H9 (cell line): ENCODE measurements around the gene SLC25A11. TPM values are rescaled to one million over a fixed set of nuclear protein-coding genes. Genes with fewer than 3 reads are reported as not detected.

Experiments
- DNase-seq: peaks from one replicate; pipeline ENCODE4 v3.0.0-alpha.2; 2017
- H2AFZ ChIP-seq: one replicate; pipeline ENCODE4 v1.6.1; 2013; ENCODE audit warnings: mild to moderate bottlenecking, low read length, control low read depth, moderate library complexity
- H2AK5ac ChIP-seq: 2 replicates; pipeline ENCODE4 v1.6.1; 2013; ENCODE audit warnings: low read length, control low read depth, mixed read lengths; ENCODE audit not compliant: insufficient read length
- H2BK120ac ChIP-seq: one replicate; pipeline ENCODE4 v1.6.1; 2013; ENCODE audit warnings: low read depth, mild to moderate bottlenecking, low read length, control low read depth, inconsistent platforms; ENCODE audit not compliant: poor library complexity, severe bottlenecking
- H2BK12ac ChIP-seq: 2 replicates; pipeline ENCODE4 v1.6.1; 2013; ENCODE audit warnings: low read length, control low read depth, mixed read lengths, low read depth; ENCODE audit not compliant: insufficient read length
- H2BK15ac ChIP-seq: 2 replicates; pipeline ENCODE4 v1.6.1; 2013; ENCODE audit warnings: low read depth, low read length, control low read depth
- H2BK20ac ChIP-seq: one replicate; pipeline ENCODE4 v1.6.1; 2013; ENCODE audit warnings: low read depth, mild to moderate bottlenecking, low read length, control low read depth, inconsistent platforms; ENCODE audit not compliant: poor library complexity, severe bottlenecking
- H2BK5ac ChIP-seq: 2 replicates; pipeline ENCODE4 v1.6.1; 2013; ENCODE audit warnings: low read length, control low read depth, mixed read lengths; ENCODE audit not compliant: insufficient read length
- H3K14ac ChIP-seq: 2 replicates; pipeline ENCODE4 v1.6.1; 2013; ENCODE audit warnings: low read length, control low read depth; ENCODE audit not compliant: insufficient read depth
- H3K18ac ChIP-seq: 2 replicates; pipeline ENCODE4 v1.6.1; 2013; ENCODE audit warnings: low read depth, mild to moderate bottlenecking, mixed read lengths, low read length, control low read depth; ENCODE audit not compliant: insufficient read length
- H3K23ac ChIP-seq: 2 replicates; pipeline ENCODE4 v1.6.1; 2013; ENCODE audit warnings: low read length, control low read depth, mixed read lengths, low read depth; ENCODE audit not compliant: insufficient read length
- H3K23me2 ChIP-seq: 2 replicates; pipeline ENCODE4 v1.6.1; 2013; ENCODE audit warnings: low read depth, mild to moderate bottlenecking, mixed read lengths, low read length, control low read depth; ENCODE audit not compliant: insufficient read length, poor library complexity, severe bottlenecking
- H3K27ac ChIP-seq: 2 replicates; pipeline ENCODE4 v1.5.1; 2013; ENCODE audit warnings: low read length, control low read depth, mixed read lengths, low read depth; ENCODE audit not compliant: insufficient read length
- H3K27me3 ChIP-seq: 2 replicates; pipeline ENCODE4 v1.6.1; 2013; ENCODE audit warnings: low read length, control low read depth, inconsistent platforms; ENCODE audit not compliant: insufficient read depth
- H3K4ac ChIP-seq: 2 replicates; pipeline ENCODE4 v1.6.1; 2013; ENCODE audit warnings: low read depth, mild to moderate bottlenecking, control low read depth, inconsistent platforms, low read length, moderate library complexity
- H3K4me1 ChIP-seq: 2 replicates; pipeline ENCODE4 v1.6.1; 2013; ENCODE audit warnings: low read length, control low read depth, inconsistent platforms; ENCODE audit not compliant: insufficient read depth
- H3K4me2 ChIP-seq: 2 replicates; pipeline ENCODE4 v1.6.1; 2013; ENCODE audit warnings: low read length, control low read depth, mixed read lengths; ENCODE audit not compliant: insufficient read length, insufficient read depth
- H3K56ac ChIP-seq: 2 replicates; pipeline ENCODE4 v1.6.1; 2013; ENCODE audit warnings: low read depth, mild to moderate bottlenecking, mixed read lengths, low read length, control low read depth; ENCODE audit not compliant: insufficient read length
- H3K79me1 ChIP-seq: 2 replicates; pipeline ENCODE4 v1.6.1; 2013; ENCODE audit warnings: low read depth, mild to moderate bottlenecking, moderate library complexity, low read length, control low read depth, inconsistent platforms; ENCODE audit not compliant: insufficient read depth, poor library complexity, severe bottlenecking
- H3K79me2 ChIP-seq: 2 replicates; pipeline ENCODE4 v1.6.1; 2013; ENCODE audit warnings: low read length, control low read depth, inconsistent platforms; ENCODE audit not compliant: insufficient read depth
- H3K9ac ChIP-seq: 2 replicates; pipeline ENCODE4 v1.6.1; 2013; ENCODE audit warnings: low read length, control low read depth, mixed read lengths; ENCODE audit not compliant: insufficient read length; ENCODE audit errors: extremely low read depth
- H3K9me3 ChIP-seq: one replicate; pipeline ENCODE4 v1.6.1; 2013; ENCODE audit warnings: low read depth, low read length, inconsistent platforms; ENCODE audit not compliant: control insufficient read depth
- H3T11ph ChIP-seq: one replicate; pipeline ENCODE4 v1.6.1; 2013; ENCODE audit warnings: mild to moderate bottlenecking, low read length, control low read depth, inconsistent platforms
- H4K20me1 ChIP-seq: one replicate; pipeline ENCODE4 v1.6.1; 2013; ENCODE audit not compliant: control insufficient read depth, insufficient read length, insufficient read depth
- H4K5ac ChIP-seq: 2 replicates; pipeline ENCODE4 v1.6.1; 2013; ENCODE audit warnings: low read depth, mild to moderate bottlenecking, mixed read lengths, low read length, control low read depth; ENCODE audit not compliant: insufficient read length
- H4K8ac ChIP-seq: replicated peaks from 2 replicates; pipeline ENCODE4 v1.6.1; 2013; ENCODE audit warnings: low read length, control low read depth, mixed read lengths, low read depth; ENCODE audit not compliant: insufficient read length
- H4K91ac ChIP-seq: 2 replicates; pipeline ENCODE4 v1.6.1; 2013; ENCODE audit warnings: low read depth, mild to moderate bottlenecking, moderate library complexity, mixed read lengths, low read length, control low read depth; ENCODE audit not compliant: insufficient read length
- H3K27ac Mint-ChIP-seq, 3 experiments: 2 replicates in 2 of 3; 3 replicates in 1 of 3; pipeline ENCODE4 v1.8.0; 2020 to 2021; ENCODE audit warnings: mixed read lengths in 3 of 3, mild to moderate bottlenecking in 1 of 3, moderate library complexity in 1 of 3
- H3K27me3 Mint-ChIP-seq: 2 replicates; pipeline ENCODE4 v1.8.0; 2021; ENCODE audit warnings: low read depth, mild to moderate bottlenecking, moderate library complexity, mixed read lengths
- H3K36me3 Mint-ChIP-seq, 3 experiments: 2 replicates in 2 of 3; 3 replicates in 1 of 3; pipeline ENCODE4 v1.8.0; 2020 to 2021; ENCODE audit warnings: low read depth in 3 of 3, mixed read lengths in 3 of 3; ENCODE audit not compliant: insufficient read depth in 1 of 3
- H3K4me1 Mint-ChIP-seq, 2 experiments: 2 replicates each; pipeline ENCODE4 v1.8.0; 2020; ENCODE audit warnings: mixed read lengths in 2 of 2
- H3K4me3 Mint-ChIP-seq, 2 experiments: 2 replicates in 1 of 2; 3 replicates in 1 of 2; pipeline ENCODE4 v1.8.0; 2020 to 2021; ENCODE audit warnings: mild to moderate bottlenecking in 2 of 2, mixed read lengths in 2 of 2, moderate library complexity in 1 of 2
- H3K9me3 Mint-ChIP-seq, 2 experiments: 2 replicates in 1 of 2; 3 replicates in 1 of 2; pipeline ENCODE4 v1.8.0; 2020; ENCODE audit warnings: mild to moderate bottlenecking in 2 of 2, mixed read lengths in 2 of 2, moderate library complexity in 1 of 2
- WGBS: extraction: QIAGEN DNeasy Blood & Tissue Kit; methylation state at CpG from one replicate; pipeline ENCODE4 v1.1.7; 2013; ENCODE audit warnings: missing lambda C conversion rate, low lambda C conversion rate, mixed read lengths; ENCODE audit not compliant: insufficient read length; ENCODE audit errors: extremely low coverage; 5-methylcytosine and 5-hydroxymethylcytosine counted together
- total RNA-seq: library from RNA; stranded (reverse); gene quantifications from 2 replicates; pipeline ENCODE4 v1.2.1, GENCODE V29; 2021
- TF ChIP-seq, protein P1 (sequence below): fragments of 200-600 bp; sonication (generic); conservative IDR thresholded peaks from 3 replicates; pipeline ENCODE4 v1.8.0; 2021; ENCODE audit warnings: antibody characterized with exemption, mild to moderate bottlenecking

The SLC25A11 gene
- total RNA-seq, 1 experiment from 2014 or later = 74.9 TPM

DNA sequence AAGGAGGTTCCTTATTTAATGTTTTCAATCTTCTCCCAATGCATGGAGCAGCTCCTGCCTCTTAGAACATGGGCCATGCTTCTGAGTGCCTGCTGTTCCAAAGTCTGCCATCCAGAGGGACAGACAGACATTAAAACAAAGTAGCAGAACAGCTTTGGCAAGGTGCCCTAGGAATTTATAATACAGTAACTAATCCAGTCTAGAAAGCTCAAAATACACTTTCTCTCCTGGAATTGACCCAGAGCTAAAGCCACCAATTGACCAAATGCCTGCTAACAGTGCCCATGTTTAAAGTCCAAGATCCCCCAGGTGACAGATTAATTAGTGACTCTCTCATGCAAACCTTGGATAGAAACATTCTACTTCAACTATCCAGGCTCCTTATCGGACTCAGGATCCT, 25.9 kb downstream of the SLC25A11 start:
- H4K91ac ChIP-seq = no peak overlapping the region
- no peak overlapping the region for H3K14ac ChIP-seq
- H3K27ac ChIP-seq = no peak overlapping the region
- no peak overlapping the region for H2BK20ac ChIP-seq
- no peak overlapping the region for H3K4me3 Mint-ChIP-seq
- no CpG with 5 or more reads among the region's 1 CpG for WGBS
- H3K18ac ChIP-seq = no peak overlapping the region
- no peaks in the 10 kb centered on the region for H3K36me3 Mint-ChIP-seq
- H3K27me3 ChIP-seq = no peaks in the 10 kb centered on the region
- H3K27me3 Mint-ChIP-seq = peaks cover 2% of the 10 kb centered on the region
- no peak overlapping the region for H3K4me2 ChIP-seq
- no peak overlapping the region for H2AFZ ChIP-seq
- H3K56ac ChIP-seq = no peak overlapping the region
- no peak for DNase-seq
- no peak overlapping the region for H2BK12ac ChIP-seq
- H3K4ac ChIP-seq = no peak overlapping the region
- no peak overlapping the region for H3T11ph ChIP-seq
- H2BK5ac ChIP-seq = no peak overlapping the region
- H3K23ac ChIP-seq = no peak overlapping the region
- H3K79me1 ChIP-seq = no peaks in the 10 kb centered on the region
- no peaks in the 10 kb centered on the region for H3K9me3 ChIP-seq
- no peak overlapping the region for H4K5ac ChIP-seq
- H3K79me2 ChIP-seq = no peaks in the 10 kb centered on the region
- H3K4me1 ChIP-seq = no peaks in the 10 kb centered on the region
- peaks cover 5 to 7% of the 10 kb centered on the region in 2 experiments; a peak in 2 of 4 replicates for H3K4me1 Mint-ChIP-seq
- H2AK5ac ChIP-seq = no peak overlapping the region
- no peak overlapping the region for H3K27ac Mint-ChIP-seq
- H3K23me2 ChIP-seq = no peaks in the 10 kb centered on the region
- no peaks in the 10 kb centered on the region for H3K9me3 Mint-ChIP-seq
- TF ChIP-seq, protein P1, sequence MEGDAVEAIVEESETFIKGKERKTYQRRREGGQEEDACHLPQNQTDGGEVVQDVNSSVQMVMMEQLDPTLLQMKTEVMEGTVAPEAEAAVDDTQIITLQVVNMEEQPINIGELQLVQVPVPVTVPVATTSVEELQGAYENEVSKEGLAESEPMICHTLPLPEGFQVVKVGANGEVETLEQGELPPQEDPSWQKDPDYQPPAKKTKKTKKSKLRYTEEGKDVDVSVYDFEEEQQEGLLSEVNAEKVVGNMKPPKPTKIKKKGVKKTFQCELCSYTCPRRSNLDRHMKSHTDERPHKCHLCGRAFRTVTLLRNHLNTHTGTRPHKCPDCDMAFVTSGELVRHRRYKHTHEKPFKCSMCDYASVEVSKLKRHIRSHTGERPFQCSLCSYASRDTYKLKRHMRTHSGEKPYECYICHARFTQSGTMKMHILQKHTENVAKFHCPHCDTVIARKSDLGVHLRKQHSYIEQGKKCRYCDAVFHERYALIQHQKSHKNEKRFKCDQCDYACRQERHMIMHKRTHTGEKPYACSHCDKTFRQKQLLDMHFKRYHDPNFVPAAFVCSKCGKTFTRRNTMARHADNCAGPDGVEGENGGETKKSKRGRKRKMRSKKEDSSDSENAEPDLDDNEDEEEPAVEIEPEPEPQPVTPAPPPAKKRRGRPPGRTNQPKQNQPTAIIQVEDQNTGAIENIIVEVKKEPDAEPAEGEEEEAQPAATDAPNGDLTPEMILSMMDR = no peak
- H4K20me1 ChIP-seq = no peaks in the 10 kb centered on the region
- H3K9ac ChIP-seq = no peak overlapping the region
- no peak overlapping the region for H4K8ac ChIP-seq
- no peak overlapping the region for H2BK15ac ChIP-seq
- H2BK120ac ChIP-seq = no peak overlapping the region
